ENCODE results near the gene SEC23B. TPM values are rescaled to one million over a fixed set of nuclear protein-coding genes. Genes with fewer than 3 reads are reported as not detected.
A peak's percentile ranks its signal among the peaks of the same experiment; 100 is the strongest.

The SEC23B gene
- total and polyA plus RNA-seq, 2 donors (not counting 3 experiments of a cell fraction or from before 2014, with no cell fraction given): 38.0 to 44.0 TPM

DNA sequence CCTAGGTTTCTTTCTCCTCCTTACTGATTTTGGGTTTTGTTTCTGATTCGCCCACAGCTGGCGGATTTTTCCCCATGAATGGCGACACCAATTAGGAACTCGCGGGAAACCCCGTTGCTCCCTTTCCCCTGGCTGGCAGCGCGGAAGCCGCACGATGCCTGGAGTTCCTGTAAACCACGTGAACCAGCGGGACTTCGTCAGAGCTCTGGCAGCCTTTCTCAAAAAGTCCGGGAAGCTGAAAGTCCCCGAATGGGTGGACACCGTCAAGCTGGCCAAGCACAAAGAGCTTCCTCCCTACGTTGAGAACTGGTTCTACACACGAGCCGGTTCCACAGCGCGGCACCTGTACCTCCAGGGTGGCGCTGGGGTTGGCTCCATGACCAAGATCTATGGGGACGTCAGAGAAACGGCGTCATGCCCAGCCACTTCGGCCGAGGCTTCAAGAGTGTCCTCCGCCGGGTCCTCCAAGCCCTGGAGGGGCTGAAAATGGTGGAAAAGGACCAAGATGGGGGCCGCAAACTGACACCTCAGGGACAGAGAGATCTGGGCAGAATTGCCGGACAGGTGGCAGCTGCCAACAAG, 3.2 kb upstream of the SEC23B start:
- Histone ChIP-seq H3K4me2 (ENCODE audit: insufficient read depth, low read length) (no peak overlapping the region), H3K9me1 (replicated peaks; ENCODE audit: control insufficient read depth, extremely low read depth, insufficient read depth, low read length) (no peaks in the 10 kb centered on the region), H3K36me3 (ENCODE audit: control insufficient read depth in 2 of 2, extremely low read depth in 1 of 2, insufficient read depth in 2 of 2, low read length in 2 of 2) (no peaks in the 10 kb centered on the region), H3K9me3 (replicated peaks; ENCODE audit: control insufficient read depth, insufficient read depth, low read length) (no peaks in the 10 kb centered on the region), H3K4me1 (ENCODE audit: control insufficient read depth, extremely low read depth, insufficient read depth, low read length) (peaks cover 9% of the 10 kb centered on the region), H4K20me1 (replicated peaks; ENCODE audit: control insufficient read depth, extremely low read depth, insufficient read depth, low read length) (no peaks in the 10 kb centered on the region), H3K4me3 (replicated peaks in 1 of 3; ENCODE audit: insufficient read depth in 1 of 3, low read depth in 1 of 3, low read length in 3 of 3) (no peak overlapping the region), H3K79me2 (ENCODE audit: control insufficient read depth, insufficient read depth, low read length) (peaks cover 16% of the 10 kb centered on the region), H3K27ac (ENCODE audit: insufficient read depth, low read depth, low read length) (no peak overlapping the region), H3K27me3 (ENCODE audit: control insufficient read depth in 2 of 2, insufficient read depth in 2 of 2, low read length in 2 of 2) (peaks cover 0 to 5% of the 10 kb centered on the region in 2 experiments), H2AFZ (ENCODE audit: low read depth, low read length) (peak overlapping the region; percentile 48), H3K9ac (replicated peaks; ENCODE audit: extremely low read depth, insufficient read depth, low read length) (no peak overlapping the region)
- DNase-seq (ENCODE audit: low read depth, low spot score) (peak; percentile 31), FAIRE-seq (no peak)
- ChIA-PET POLR2A (no interaction called here), CTCF (no interaction called here)
- no TSS peak for BruUV-seq (replicated peaks)
- dilution Hi-C loops (cut with MboI; ENCODE audit: extremely low pct_ligation_motif_present, low sequenced_read_pairs) (no loop called here), intact Hi-C loops (cut with micrococcal nuclease) (no loop called here)
- TF ChIP-seq, protein P1, sequence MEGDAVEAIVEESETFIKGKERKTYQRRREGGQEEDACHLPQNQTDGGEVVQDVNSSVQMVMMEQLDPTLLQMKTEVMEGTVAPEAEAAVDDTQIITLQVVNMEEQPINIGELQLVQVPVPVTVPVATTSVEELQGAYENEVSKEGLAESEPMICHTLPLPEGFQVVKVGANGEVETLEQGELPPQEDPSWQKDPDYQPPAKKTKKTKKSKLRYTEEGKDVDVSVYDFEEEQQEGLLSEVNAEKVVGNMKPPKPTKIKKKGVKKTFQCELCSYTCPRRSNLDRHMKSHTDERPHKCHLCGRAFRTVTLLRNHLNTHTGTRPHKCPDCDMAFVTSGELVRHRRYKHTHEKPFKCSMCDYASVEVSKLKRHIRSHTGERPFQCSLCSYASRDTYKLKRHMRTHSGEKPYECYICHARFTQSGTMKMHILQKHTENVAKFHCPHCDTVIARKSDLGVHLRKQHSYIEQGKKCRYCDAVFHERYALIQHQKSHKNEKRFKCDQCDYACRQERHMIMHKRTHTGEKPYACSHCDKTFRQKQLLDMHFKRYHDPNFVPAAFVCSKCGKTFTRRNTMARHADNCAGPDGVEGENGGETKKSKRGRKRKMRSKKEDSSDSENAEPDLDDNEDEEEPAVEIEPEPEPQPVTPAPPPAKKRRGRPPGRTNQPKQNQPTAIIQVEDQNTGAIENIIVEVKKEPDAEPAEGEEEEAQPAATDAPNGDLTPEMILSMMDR (IDR thresholded peaks at IDR 0.05; ENCODE audit: extremely low read depth in 1 of 2, insufficient read depth in 1 of 2, low read depth in 1 of 2, low read length in 2 of 2): no peak
- TF ChIP-seq MYC (IDR thresholded peaks at IDR 0.05; ENCODE audit: low read depth, low read length): no peak
- TF ChIP-seq POLR2AphosphoS5 (IDR thresholded peaks at IDR 0.05; ENCODE audit: insufficient read depth, low read depth, low read length): no peak
- no peak for TF ChIP-seq FOS (IDR thresholded peaks at IDR 0.05; ENCODE audit: borderline replicate concordance, insufficient read depth, low read length)
- TF ChIP-seq GATA2 (IDR thresholded peaks at IDR 0.05; ENCODE audit: insufficient read depth, insufficient read length, low read depth, low read length): no peak

Data from endothelial cell of umbilical vein (primary cell).